ENCODE results near the gene ZDHHC11B.

The ZDHHC11B gene

GRCh38 chr5:664343-664993 is 120.1 kb downstream of the ZDHHC11B start:
- no peak for DNase-seq (ENCODE audit: low read depth in 1 of 2, low spot score in 1 of 2)

DNA sequence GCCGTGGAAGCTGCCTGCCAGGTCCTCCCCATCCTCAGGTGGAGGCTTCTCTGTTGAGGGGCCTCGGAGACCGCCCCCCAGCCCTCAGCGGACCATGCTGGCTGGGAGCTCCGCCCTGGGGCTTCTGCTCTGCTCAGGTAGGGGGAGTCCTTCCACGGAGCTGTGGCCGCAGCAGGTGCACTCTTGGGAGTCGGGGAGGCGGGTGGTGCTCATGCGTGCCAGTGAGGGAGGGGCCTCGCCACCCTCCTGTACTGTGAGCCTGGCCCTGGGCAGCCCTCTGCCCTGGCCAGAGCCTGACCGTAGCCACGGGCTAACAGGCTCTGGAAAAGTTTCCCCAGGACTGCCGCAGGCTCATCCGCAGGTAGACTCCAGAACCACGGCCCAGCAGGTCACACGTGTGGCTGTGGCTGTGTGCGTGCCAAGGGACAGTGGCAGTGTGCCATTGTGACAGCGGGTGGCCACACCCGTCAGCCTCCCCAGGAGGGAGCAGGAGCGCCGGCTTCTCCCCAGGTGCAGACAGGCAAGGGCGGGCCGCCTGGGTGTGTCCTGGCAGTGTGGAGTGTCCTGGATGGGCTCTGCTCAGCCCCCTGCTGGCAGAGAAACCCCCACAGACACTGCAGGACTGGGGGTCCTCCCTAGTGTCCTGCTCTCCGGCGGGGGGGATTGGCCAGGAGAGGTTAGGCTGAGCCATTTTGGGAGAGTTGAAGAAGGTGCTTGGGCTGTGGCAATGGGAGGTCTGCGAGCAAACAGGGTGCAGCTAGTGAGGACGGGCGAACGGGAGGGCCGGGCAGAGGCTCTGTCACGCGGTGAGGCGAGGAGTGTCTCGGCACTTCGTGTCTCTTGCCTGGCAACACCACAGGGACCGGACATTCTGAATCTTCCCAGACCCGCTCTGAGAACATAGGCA is 120.8 kb downstream of the ZDHHC11B start:
- no peak for DNase-seq (ENCODE audit: low read depth in 1 of 2, low spot score in 1 of 2)

DNA sequence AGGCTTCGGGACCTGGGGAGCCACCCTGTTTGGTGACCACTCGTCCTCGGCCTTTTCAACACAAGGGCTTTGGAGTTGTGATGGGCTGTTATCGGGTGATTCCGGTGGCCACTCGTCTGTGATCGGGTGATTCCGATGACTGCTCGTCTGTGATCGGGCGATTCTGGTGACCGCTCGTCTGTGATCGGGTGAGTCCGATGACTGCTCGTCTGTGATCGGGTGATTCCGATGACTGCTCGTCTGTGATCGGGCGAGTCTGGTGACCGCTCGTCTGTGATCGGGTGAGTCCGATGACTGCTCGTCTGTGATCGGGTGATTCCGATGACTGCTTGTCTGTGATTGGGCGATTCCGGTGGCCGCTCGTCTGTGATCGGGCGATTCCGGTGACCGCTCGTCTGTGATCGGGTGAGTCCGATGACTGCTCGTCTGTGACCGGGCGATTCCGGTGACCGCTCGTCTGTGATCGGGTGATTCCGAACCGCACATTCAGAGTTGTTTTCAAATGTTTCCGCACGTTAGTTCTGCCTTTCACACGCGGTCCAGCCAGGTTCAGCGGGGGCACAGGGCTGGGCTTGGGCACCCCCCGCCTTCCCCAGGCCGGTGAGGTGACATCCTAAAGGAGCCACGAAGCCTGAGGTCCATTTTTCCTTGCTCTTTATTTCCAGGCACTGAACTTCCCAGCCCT is 121.6 kb downstream of the ZDHHC11B start:
- no peak for DNase-seq (ENCODE audit: low read depth in 1 of 2, low spot score in 1 of 2)

- no peak for DNase-seq (ENCODE audit: low read depth in 1 of 2, low spot score in 1 of 2)
These were observed 122.4 kb downstream of the ZDHHC11B start for GRCh38 chr5:661891-662750.

GRCh38 chr5:660491-661030 is 124.0 kb downstream of the ZDHHC11B start:
- DNase-seq (ENCODE audit: low read depth in 1 of 2, low spot score in 1 of 2): no peak

All from activated CD4-positive, alpha-beta T cell treated with anti-CD3 and anti-CD28 coated beads, Interleukin-2, amount 50 U/mL, for 24 hours (primary cell).